DMS 273 treated with DMSO at 0.1 percent for 48 hours (cell line): ENCODE data around the gene AGAP1.

Experiments used
- DNase-seq: peaks from one replicate; lab custom pipeline; 2025; lab: John Stamatoyannopoulos, UW

AGAP1 gene

GRCh38 chr2:235850289-235850688, 356.4 kb downstream of the AGAP1 start:
- DNase-seq: no peak

GRCh38 chr2:235850771-235851551, 357.1 kb downstream of the AGAP1 start:
- no peak for DNase-seq

DNA sequence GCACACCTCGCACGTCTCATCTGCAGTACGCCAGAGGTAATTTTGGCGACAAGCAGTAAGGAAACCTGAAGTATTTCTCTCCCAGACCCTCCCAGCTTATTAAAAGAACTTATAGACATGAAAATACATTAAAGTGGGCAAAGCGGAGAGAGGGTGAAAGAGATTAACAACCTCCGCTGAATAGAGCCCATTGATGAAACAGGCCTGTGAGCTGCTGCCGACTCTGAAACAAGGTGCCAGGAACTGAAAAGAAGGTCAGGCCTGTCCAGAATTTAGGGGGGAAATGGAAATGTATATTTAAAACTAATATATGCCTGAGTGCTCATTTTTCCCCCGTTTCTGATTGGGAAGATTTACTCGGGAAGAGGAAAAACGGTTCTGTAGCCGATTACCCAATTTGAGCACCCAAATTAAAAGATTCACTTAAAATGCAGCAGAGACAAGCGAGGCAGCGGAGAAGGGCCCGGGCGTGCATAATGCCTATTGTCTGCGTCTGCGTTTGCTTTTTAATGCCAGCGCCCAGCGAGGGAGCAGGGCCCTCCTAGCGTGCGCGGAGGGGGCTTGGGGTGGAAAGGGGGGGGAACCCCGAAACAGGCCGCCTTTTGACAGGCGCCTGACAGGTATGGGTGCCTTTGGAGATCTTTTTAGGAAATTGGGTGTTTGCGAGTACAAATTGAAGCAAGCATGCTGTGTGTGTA, 358.1 kb downstream of the AGAP1 start:
- DNase-seq: no peak

DNA sequence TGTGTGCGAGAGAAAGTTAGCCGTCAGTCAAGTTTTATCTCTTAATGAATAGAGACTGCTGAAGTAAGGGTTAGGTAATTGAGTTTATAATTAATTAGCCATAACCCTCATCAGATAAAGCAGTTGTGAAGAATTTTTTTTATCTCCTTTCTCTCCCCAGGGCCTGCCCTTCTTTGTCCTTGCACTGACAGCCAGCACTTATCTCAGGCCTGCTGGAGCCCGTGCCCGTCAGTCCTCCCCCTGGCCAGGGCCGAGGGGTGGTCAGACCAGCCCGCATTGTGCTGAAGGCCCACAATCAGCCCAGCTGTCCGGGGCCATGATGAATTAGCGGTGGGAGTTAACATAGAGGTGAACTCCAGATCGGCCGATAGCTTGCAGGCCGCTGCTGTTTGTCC, 358.7 kb downstream of the AGAP1 start:
- no peak for DNase-seq

GRCh38 chr2:235854276-235854675, 360.4 kb downstream of the AGAP1 start:
- DNase-seq: no peak

DNA sequence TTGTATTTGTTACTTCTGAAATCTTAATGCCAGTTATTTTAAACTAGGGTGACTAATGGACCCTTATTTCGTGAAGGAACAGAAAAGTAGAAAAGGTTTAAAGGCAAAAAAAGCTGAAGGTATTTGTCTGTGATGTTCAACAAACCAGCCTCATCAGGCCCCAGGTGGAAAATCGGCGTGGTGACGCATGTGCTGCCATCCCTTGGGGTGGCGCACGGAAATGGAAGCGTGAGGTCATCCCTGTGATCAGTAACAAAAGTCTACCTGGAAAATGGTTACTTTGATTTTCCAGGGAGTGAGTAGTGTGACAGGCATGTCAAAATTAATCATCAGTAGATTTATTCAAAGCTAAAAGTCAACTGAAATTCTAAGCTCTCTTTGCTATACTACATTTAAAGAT, 361.2 kb downstream of the AGAP1 start:
- DNase-seq: no peak

- DNase-seq: no peak
These were observed 362.5 kb downstream of the AGAP1 start for GRCh38 chr2:235856151-235856854.

DNA sequence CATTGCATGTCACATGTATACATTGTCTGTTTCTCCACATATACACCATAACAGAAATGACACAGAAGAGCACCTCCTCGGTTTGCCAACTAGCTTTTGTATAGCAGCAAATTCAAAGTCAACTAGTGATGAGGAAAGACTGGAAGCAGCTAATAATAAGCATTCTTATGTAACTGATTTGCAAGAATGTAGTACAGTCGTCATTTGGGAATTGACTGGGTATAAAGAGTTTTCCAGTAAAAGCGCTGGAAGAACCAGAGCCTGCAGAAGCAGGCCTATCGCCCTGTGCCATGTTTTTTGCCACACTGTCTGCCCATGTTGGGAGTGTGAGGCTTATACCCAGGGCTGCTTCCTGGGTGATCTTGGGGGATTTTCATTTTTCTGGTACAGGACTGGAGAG, 363.8 kb downstream of the AGAP1 start:
- no peak for DNase-seq

DNA sequence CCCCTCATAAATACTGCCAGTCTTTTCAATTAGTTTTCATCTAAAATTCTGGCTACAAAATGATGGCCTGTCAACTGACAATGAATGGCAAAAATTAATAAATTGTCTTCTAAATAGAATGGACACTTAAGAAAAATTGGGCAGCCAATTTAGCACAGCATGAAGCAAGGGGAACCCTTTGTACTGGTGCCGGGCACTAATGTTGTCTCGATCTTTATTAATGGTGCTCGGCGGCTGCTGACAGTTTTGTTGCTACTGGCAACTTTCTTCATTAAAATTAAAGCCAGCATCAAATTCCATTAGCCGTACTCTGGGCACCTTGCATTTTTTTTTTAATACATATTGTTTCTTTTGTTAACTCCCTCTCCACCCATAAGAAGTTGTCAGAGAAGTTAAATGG, 365.0 kb downstream of the AGAP1 start:
- no peak for DNase-seq

- DNase-seq: no peak
These were observed 365.8 kb downstream of the AGAP1 start for GRCh38 chr2:235859651-235860050.

- DNase-seq: no peak
These were observed 366.3 kb downstream of the AGAP1 start for GRCh38 chr2:235860111-235860510.

DNA sequence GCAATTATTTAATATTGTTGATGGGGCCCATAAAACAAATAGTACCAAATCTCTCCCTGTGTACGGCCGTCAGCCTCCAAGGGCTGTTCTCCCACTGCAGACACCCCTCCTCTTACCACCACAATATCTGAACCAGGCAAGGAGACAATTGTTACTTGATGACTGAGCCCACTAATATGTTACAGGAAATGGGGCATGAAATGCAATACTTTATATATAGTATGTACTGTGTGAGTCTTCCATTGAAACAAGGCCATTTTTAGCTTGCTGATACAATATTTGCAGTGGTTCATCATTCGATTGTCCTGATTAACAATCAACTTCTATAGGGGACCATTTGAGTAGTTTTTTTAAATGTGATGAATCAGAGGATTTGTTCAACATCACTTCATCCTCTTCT, 367.0 kb downstream of the AGAP1 start:
- no peak for DNase-seq

DNA sequence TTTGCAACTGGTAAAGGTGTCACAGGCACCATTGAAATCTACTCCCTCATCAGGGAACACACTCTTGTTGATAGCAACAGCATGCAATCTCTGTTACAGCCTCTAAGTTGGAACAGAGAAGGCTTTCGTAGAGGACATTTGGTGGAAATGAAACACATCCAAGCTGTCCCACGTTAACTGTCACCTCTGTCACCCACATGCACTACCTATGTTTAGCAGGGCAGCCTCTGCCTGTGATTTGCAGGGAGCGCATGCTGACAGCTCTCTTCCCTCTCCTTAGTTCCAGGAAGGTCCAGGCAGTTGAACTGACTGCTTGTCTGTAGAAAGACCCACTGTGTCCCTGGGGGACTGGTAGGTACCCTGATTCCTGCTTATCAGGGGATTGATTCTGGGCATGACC, 367.5 kb downstream of the AGAP1 start:
- no peak for DNase-seq

DNA sequence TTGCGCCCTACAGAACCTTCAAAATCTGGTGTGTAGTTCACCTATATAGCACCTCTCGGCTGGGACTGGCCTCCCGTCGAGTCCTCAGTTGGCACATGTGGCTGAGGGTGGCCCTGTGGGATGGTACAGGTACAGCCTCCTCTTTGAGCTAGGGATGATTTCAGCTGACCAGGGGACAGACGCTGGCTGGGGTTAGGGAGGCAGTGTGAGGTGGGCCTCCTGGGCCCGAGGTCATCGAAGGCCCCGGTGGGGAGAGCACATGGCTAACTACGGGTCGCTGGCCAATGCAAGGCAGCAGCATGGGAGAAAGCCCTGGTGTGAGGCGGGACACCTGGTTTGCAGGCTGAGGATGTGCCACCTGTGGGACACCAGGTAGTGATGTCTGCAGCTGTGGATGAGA, 369.6 kb downstream of the AGAP1 start:
- DNase-seq: no peak

- DNase-seq: no peak
These were observed 370.5 kb downstream of the AGAP1 start for GRCh38 chr2:235864302-235864701.

- DNase-seq: no peak
These were observed 371.1 kb downstream of the AGAP1 start for GRCh38 chr2:235864733-235865515.

- no peak for DNase-seq
These were observed 372.5 kb downstream of the AGAP1 start for GRCh38 chr2:235866373-235866772.

DNA sequence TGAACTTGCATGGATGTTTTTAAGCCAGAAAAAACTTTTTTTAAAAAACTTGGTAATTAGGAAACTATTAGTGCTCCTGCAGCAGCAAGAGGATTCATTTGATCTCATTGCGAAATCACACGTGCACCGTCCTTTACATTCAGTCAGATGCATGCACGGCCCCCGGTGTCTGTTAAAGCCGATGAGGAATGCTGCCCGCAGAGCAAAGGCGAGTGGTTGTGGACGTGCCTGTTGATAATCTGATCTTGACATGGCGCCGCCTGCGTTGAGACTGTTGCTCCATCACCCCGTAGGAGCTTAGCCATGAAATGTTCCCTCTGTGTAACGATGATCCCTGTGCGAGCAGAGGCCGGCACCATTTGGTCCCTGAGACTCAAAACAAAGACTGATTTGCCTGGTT, 374.4 kb downstream of the AGAP1 start:
- DNase-seq: no peak

- DNase-seq: no peak
These were observed 374.8 kb downstream of the AGAP1 start for GRCh38 chr2:235868645-235869044.

- DNase-seq: no peak
These were observed 376.7 kb downstream of the AGAP1 start for GRCh38 chr2:235870515-235870914.

GRCh38 chr2:235876099-235876679, 382.3 kb downstream of the AGAP1 start:
- no peak for DNase-seq

DNA sequence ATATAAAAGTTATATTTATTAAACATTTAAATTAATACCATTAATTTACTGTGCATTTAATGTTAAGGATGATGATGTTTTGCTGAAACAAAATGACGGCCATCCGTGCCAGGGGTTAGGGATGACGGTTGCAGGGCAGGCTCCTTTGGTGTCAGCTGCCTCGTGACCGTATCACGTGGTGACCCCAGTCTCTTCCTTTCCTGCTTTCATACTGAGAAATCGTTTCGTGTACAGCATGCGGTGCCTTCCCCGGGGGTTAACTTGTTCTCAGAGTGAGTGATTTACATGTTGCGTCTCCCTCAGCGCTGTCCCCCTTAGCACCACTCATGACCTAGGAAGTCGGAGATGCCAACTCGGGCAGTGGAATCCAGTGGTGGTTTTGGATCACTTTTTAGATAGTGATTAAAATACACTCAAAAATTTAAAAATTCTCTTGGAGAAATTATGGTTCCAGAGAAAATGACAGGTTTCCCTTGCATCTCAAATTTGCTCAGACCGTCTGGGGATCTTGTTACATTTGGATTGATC, 383.5 kb downstream of the AGAP1 start:
- no peak for DNase-seq
